ENCODE measurements around the gene AHCYL2. TPM values are rescaled to one million over a fixed set of nuclear protein-coding genes. Genes with fewer than 3 reads are reported as not detected.

Gene AHCYL2
- total and polyA plus RNA-seq, 2 of the 8 experiments (the other 6 are each of a cell fraction or from before 2014, with no cell fraction given): 20.7 to 25.4 TPM

GRCh38 chr7:129453510-129454248, 228.8 kb downstream of the AHCYL2 start (continued):
- TF ChIP-seq CHD7 (IDR thresholded peaks at IDR 0.05; ENCODE audit: insufficient replicate concordance, low read length): no peak
